ENCODE data around the gene DRGX. TPM values are rescaled to one million over a fixed set of nuclear protein-coding genes. Genes with fewer than 3 reads are reported as not detected.

DRGX gene
- total RNA-seq, 1 donor, result not detected

GRCh38 chr10:49359349-49360270 is 36.3 kb downstream of the DRGX start:
- no peak overlapping the region for H2AFZ ChIP-seq (ENCODE audit: low read length)
- H3K4me3 ChIP-seq (ENCODE audit: insufficient read depth, low read length), result no peak overlapping the region
- no peaks in the 10 kb centered on the region for H3K27me3 ChIP-seq (ENCODE audit: insufficient read depth, low read length)
- no peak for TF ChIP-seq CTCF (IDR thresholded peaks at IDR 0.05; ENCODE audit: extremely low read depth, low read depth, low read length)
- no peaks in the 10 kb centered on the region for H3K9me3 ChIP-seq (ENCODE audit: low read depth, low read length)
- no peak overlapping the region for H3K4me2 ChIP-seq (ENCODE audit: insufficient read depth, low read length)
- H3K27ac ChIP-seq (ENCODE audit: low read depth, low read length), result no peak overlapping the region
- no peaks in the 10 kb centered on the region for H4K20me1 ChIP-seq (ENCODE audit: insufficient read depth, low read length)
- DNase-seq (ENCODE audit: insufficient read length, low spot score, missing footprints), result peak; percentile 77
- no peaks in the 10 kb centered on the region for H3K4me1 ChIP-seq (ENCODE audit: insufficient read depth, low read length)
- no peaks in the 10 kb centered on the region for H3K79me2 ChIP-seq (ENCODE audit: insufficient read depth, low read length)
- no peaks in the 10 kb centered on the region for H3K36me3 ChIP-seq (ENCODE audit: insufficient read depth, low read length)

- H3K4me1 ChIP-seq (ENCODE audit: insufficient read depth, low read length), result no peaks in the 10 kb centered on the region
- H3K4me2 ChIP-seq (ENCODE audit: insufficient read depth, low read length), result no peak overlapping the region
- no peaks in the 10 kb centered on the region for H3K79me2 ChIP-seq (ENCODE audit: insufficient read depth, low read length)
- no peaks in the 10 kb centered on the region for H4K20me1 ChIP-seq (ENCODE audit: insufficient read depth, low read length)
- no peaks in the 10 kb centered on the region for H3K27me3 ChIP-seq (ENCODE audit: insufficient read depth, low read length)
- DNase-seq (ENCODE audit: insufficient read length, low spot score, missing footprints), result no peak
- no peak overlapping the region for H3K4me3 ChIP-seq (ENCODE audit: insufficient read depth, low read length)
- no peak overlapping the region for H2AFZ ChIP-seq (ENCODE audit: low read length)
- no peaks in the 10 kb centered on the region for H3K9me3 ChIP-seq (ENCODE audit: low read depth, low read length)
- H3K27ac ChIP-seq (ENCODE audit: low read depth, low read length), result no peak overlapping the region
- H3K36me3 ChIP-seq (ENCODE audit: insufficient read depth, low read length), result no peaks in the 10 kb centered on the region
- TF ChIP-seq CTCF (IDR thresholded peaks at IDR 0.05; ENCODE audit: extremely low read depth, low read depth, low read length), result no peak
These were observed 38.0 kb downstream of the DRGX start for GRCh38 chr10:49357910-49358309.

GRCh38 chr10:49356944-49357343 is 38.9 kb downstream of the DRGX start:
- no peak for DNase-seq (ENCODE audit: insufficient read length, low spot score, missing footprints)
- Histone ChIP-seq H3K27me3 (ENCODE audit: insufficient read depth, low read length) (no peaks in the 10 kb centered on the region), H4K20me1 (ENCODE audit: insufficient read depth, low read length) (no peaks in the 10 kb centered on the region), H3K4me2 (ENCODE audit: insufficient read depth, low read length) (no peak overlapping the region), H3K4me1 (ENCODE audit: insufficient read depth, low read length) (no peaks in the 10 kb centered on the region), H3K27ac (ENCODE audit: low read depth, low read length) (no peak overlapping the region), H3K79me2 (ENCODE audit: insufficient read depth, low read length) (no peaks in the 10 kb centered on the region), H3K9me3 (ENCODE audit: low read depth, low read length) (no peaks in the 10 kb centered on the region), H3K4me3 (ENCODE audit: insufficient read depth, low read length) (no peak overlapping the region), H3K36me3 (ENCODE audit: insufficient read depth, low read length) (no peaks in the 10 kb centered on the region), H2AFZ (ENCODE audit: low read length) (no peak overlapping the region)
- TF ChIP-seq CTCF (IDR thresholded peaks at IDR 0.05; ENCODE audit: extremely low read depth, low read depth, low read length), result no peak

GRCh38 chr10:49356181-49356580 is 39.7 kb downstream of the DRGX start:
- Histone ChIP-seq H3K9me3 (ENCODE audit: low read depth, low read length) (no peaks in the 10 kb centered on the region), H3K79me2 (ENCODE audit: insufficient read depth, low read length) (no peaks in the 10 kb centered on the region), H3K27ac (ENCODE audit: low read depth, low read length) (no peak overlapping the region), H3K4me1 (ENCODE audit: insufficient read depth, low read length) (no peaks in the 10 kb centered on the region), H3K4me3 (ENCODE audit: insufficient read depth, low read length) (no peak overlapping the region), H3K36me3 (ENCODE audit: insufficient read depth, low read length) (no peaks in the 10 kb centered on the region), H4K20me1 (ENCODE audit: insufficient read depth, low read length) (no peaks in the 10 kb centered on the region), H2AFZ (ENCODE audit: low read length) (no peak overlapping the region), H3K4me2 (ENCODE audit: insufficient read depth, low read length) (no peak overlapping the region), H3K27me3 (ENCODE audit: insufficient read depth, low read length) (no peaks in the 10 kb centered on the region)
- no peak for TF ChIP-seq CTCF (IDR thresholded peaks at IDR 0.05; ENCODE audit: extremely low read depth, low read depth, low read length)
- no peak for DNase-seq (ENCODE audit: insufficient read length, low spot score, missing footprints)
